ENCODE results near the gene KSR1. TPM values are rescaled to one million over a fixed set of nuclear protein-coding genes. Genes with fewer than 3 reads are reported as not detected.

Gene KSR1
- total RNA-seq, 4 donors from 2014 or later: 26.0 to 37.5 (median 35.0) TPM

DNA sequence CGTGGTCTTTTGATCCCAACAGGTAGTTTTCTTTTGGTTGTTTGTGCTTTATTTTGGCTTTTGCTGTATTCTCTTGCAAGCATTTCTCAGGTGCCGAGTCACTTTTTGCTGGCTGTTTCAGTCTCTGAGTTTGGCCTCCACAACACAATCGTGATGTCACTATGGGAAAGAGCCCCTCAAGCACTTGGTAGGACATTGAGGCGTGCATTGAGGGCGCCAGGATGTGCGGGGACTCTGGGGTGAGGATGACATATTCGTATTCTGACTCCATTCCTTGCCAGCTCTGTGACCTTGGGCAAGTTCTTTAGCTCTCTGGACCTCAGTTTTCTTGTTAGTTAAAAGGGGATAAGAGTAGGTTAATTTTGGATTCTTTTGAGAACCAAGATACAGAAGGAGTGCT is 13.0 kb downstream of the KSR1 start:
- H3K4me3 ChIP-seq (ENCODE audit: low read depth, poor library complexity, severe bottlenecking): no peak overlapping the region
- TF ChIP-seq, protein P1, sequence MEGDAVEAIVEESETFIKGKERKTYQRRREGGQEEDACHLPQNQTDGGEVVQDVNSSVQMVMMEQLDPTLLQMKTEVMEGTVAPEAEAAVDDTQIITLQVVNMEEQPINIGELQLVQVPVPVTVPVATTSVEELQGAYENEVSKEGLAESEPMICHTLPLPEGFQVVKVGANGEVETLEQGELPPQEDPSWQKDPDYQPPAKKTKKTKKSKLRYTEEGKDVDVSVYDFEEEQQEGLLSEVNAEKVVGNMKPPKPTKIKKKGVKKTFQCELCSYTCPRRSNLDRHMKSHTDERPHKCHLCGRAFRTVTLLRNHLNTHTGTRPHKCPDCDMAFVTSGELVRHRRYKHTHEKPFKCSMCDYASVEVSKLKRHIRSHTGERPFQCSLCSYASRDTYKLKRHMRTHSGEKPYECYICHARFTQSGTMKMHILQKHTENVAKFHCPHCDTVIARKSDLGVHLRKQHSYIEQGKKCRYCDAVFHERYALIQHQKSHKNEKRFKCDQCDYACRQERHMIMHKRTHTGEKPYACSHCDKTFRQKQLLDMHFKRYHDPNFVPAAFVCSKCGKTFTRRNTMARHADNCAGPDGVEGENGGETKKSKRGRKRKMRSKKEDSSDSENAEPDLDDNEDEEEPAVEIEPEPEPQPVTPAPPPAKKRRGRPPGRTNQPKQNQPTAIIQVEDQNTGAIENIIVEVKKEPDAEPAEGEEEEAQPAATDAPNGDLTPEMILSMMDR (IDR thresholded peaks at IDR 0.05): no peak
- no peak for TF ChIP-seq POLR2A (IDR thresholded peaks at IDR 0.05)

DNA sequence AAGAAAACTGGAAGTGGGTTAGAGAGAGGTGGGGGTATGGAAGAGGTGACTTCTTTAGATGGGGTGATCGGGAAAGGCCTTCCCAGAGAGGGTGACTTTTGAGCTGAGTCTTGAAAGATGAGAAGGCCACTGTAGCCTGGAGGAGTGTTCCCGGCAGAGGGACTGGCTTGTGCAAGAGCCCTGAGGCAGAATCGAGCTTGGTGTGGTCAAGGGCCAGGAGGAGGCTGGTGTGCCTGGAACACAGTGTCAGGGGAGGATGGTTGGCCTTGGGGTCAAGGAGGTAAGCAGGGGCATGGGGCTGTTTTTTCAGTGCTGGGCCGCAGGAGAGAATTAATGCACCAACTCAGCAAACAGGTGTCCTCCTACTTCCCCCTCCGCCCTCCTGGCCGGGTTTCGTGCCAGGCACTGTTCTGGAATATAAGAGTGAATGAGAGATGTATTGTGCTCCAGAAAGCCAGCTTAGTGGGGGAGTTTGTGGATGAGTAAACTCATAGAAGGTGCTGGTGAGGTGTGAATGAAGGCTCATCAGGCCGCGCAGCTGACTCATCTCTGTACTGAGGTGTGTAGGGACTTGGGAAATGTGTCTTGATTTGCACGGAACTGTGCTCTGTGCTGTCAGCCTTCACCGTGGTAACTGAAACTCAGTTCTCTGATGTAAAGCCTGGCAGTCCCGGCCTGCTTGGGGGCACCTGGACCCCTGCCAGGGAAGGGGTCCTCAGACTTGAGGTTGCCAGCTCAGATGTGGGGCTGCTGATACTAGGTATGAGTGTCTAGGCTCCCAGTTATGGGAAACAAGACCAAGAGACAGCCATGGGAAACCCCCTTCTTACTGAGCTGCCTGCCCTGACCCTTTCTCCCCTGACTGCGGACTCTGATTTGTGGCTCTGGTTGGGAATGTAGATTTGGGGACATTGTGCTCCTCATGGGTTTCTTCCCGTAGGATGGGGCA is 15.3 kb downstream of the KSR1 start:
- intact Hi-C loops (cut with DNase I; ENCODE audit: low total_unique reads): no loop called here
- no peak for DNase-seq (ENCODE audit: low spot score in 2 of 2)
- TF ChIP-seq POLR2A (IDR thresholded peaks at IDR 0.05): no peak
- TF ChIP-seq, protein P1 (IDR thresholded peaks at IDR 0.05): no peak
- no peak overlapping the region for H3K4me3 ChIP-seq (ENCODE audit: low read depth, poor library complexity, severe bottlenecking)
- 60% methylated on average over 14 of the region's 14 CpGs for WGBS, 2 donors

More for the DNA sequence above, 13.0 kb downstream of the KSR1 start:
- no peak for DNase-seq (ENCODE audit: low spot score in 2 of 2)
- 72 to 76% methylated on average over 7 of the region's 7 CpGs for WGBS, 2 donors
- intact Hi-C loops (cut with DNase I; ENCODE audit: low total_unique reads): loop anchor here (10.0 kb wide), 2 partner anchors 104 to 126 kb away; no protein-coding TSS in a partner anchor

DNA sequence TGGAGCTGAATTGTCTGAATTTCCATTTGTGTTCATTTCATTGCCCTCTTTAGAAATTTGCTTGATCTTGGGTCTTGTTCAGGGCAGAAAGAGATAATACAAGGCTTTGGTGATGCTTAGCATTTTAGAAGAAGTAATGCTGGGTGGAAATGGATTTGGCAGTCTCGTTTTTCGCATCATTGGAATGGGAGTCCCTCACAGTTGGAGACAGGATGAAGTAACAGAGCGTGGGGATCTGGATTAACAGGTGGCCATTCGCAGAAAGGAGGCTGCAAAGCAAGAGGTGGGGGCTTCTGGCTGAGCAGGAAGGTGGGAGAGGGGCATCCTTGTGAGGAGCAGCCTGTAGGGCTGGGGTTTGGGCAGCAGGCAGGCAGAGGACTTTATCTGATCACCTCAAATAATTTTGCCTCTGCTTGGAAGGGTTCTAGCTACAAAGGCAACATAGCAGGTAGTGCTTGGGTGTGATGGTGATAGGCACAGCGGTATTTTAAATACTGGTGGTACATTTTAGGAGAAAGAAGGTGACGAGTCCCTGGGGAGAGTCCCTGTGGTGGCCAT is 17.0 kb downstream of the KSR1 start:
- TF ChIP-seq, protein P1 (IDR thresholded peaks at IDR 0.05): no peak
- TF ChIP-seq POLR2A (IDR thresholded peaks at IDR 0.05): no peak
- no peak for DNase-seq (ENCODE audit: low spot score in 2 of 2)
- no peak overlapping the region for H3K4me3 ChIP-seq (ENCODE audit: low read depth, poor library complexity, severe bottlenecking)
- 84 to 85% methylated on average over 6 of the region's 6 CpGs for WGBS, 2 donors
- intact Hi-C loops (cut with DNase I; ENCODE audit: low total_unique reads): no loop called here

DNA sequence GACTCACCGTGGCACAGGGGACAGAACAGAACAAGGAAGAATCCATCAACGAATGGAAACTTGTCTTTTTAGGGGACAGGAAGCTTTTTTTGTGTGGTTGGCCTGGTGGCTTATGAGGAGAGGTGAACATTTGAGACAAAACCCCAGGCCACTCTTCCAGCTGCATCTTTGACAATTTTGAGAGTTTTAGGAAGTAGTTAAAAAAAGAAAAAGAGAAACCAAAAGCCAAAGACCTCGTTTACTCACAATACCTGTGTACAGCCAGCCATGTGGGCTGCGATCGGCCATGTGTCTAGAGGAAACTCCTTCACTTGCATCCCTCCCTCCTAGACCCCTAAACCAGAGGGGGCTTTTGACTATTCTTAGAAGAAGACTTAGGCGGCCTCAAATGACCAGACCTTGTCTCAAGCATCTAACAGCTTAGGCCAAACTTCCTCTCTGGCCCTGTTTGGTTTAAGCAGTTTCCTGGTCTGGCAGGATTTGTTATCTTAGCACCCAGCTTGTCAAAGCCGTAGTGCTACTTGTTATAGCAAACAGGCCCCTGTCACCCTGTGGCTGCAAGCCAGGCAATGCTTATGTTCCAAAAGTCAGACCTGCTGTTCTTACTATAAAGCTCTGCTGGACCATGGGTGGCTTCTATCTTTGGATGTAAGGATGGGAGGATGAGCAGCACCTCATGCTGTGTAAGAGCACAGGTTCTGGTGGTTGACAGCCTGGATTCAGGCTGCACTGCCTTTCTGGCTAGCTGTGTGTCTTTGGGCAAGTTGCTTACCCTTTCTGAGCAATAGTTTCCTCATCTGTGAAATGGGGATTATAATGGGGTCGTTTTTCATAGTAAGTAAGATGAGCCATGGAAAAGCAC is 17.7 kb downstream of the KSR1 start:
- intact Hi-C loops (cut with DNase I; ENCODE audit: low total_unique reads): no loop called here
- H3K4me3 ChIP-seq (ENCODE audit: low read depth, poor library complexity, severe bottlenecking): no peak overlapping the region
- WGBS, 2 donors: 52 to 59% methylated on average over 8 of the region's 8 CpGs
- no peak for DNase-seq (ENCODE audit: low spot score in 2 of 2)
- TF ChIP-seq, protein P1 (IDR thresholded peaks at IDR 0.05): no peak
- no peak for TF ChIP-seq POLR2A (IDR thresholded peaks at IDR 0.05)

DNA sequence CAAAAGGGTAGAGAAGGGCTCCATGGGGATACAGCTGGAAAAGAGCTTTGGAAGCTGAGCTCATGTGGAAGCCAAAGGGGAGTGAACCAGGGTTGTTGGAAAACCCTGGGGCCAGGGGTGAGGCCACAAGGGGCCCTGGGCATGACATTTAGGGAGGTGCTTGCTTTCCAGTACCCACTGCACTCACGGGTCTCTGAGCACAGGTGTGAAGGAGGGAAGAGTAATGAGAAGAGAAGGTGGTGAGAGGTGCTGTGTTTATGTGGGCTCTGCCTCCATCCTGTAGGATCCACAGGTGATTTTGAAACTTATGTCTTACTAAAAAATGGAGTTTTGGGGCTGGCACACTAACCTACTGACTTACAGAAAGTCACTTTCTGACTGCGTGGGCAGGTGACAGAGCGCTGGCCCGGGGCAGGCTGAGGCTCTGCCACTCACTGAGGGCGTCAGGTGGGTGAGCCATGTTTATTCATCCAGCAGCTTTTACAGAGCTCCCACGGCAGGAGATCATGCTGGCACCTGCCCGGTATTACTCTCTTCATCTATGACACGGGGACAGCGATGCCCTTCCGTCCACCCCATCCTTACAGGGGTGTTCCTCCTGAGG is 18.9 kb downstream of the KSR1 start:
- H3K4me3 ChIP-seq (ENCODE audit: low read depth, poor library complexity, severe bottlenecking): no peak overlapping the region
- intact Hi-C loops (cut with DNase I; ENCODE audit: low total_unique reads): no loop called here
- DNase-seq (ENCODE audit: low spot score in 2 of 2): no peak
- no peak for TF ChIP-seq POLR2A (IDR thresholded peaks at IDR 0.05)
- TF ChIP-seq, protein P1 (IDR thresholded peaks at IDR 0.05): no peak
- WGBS, 2 donors: 46 to 60% methylated on average over 9 to 10 of the region's 10 CpGs
